Measurements from ENCODE around the gene RASSF5.

DNA sequence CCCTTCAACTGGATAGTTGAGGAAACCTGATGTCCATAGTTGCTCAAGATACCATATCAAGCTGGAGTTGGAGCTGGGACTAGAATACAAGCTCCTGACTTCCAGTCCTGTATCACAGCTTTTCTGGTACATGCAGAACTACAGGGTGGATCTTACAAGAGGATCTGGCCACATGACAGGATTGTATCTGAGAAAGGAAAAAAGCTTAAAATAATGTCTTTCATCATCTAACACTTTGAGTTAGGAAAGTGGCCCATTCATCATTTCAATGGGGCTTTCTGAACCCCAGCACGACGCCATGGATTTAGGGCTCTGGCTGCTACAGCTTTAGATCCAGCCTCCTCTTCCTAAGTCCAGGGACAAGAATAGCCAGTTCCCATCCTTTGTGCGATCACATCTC, 46.9 kb downstream of the RASSF5 start:
- no peak for TF ChIP-seq POLR2A (IDR thresholded peaks at IDR 0.05; ENCODE audit: low read depth, low read length)
- no peak for TF ChIP-seq TAF1 (IDR thresholded peaks at IDR 0.05; ENCODE audit: low read depth, low read length)
- no peak for TF ChIP-seq POLR2AphosphoS5 (IDR thresholded peaks at IDR 0.05; ENCODE audit: low read depth, low read length)
- no peak for TF ChIP-seq SPI1 (IDR thresholded peaks at IDR 0.05; ENCODE audit: low read depth, low read length)
- TF ChIP-seq POU2F2 (IDR thresholded peaks at IDR 0.05; ENCODE audit: low read depth, low read length) = no peak

Measured in GM12891 (cell line).